T-cell (primary cell): ENCODE results near the gene YAF2. TPM values are rescaled to one million over a fixed set of nuclear protein-coding genes. Genes with fewer than 3 reads are reported as not detected.

Experiments
- ATAC-seq, 4 experiments: fragments of 200-7000 bp in 3 of 4; fragments of 150-1000 bp in 1 of 4; cut with Tn5 transposase; replicated peaks in 1 of 4; 1 replicate in 3 of 4; 2 replicates in 1 of 4; pipeline ENCODE4 v1.10.0; 2021; ENCODE audit warnings: moderate library complexity in 3 of 4, mild to moderate bottlenecking in 2 of 4, moderate number of reproducible peaks in 1 of 4
- CTCF ChIA-PET, 2 donors: fragments of 300-600 bp; sonication (Branson Sonifier 250); formaldehyde crosslinking; loops; one replicate each; lab custom pipeline; 2022; ENCODE audit warnings: antibody characterized with exemption in 2 of 2; lab: Charles Lee
- POLR2A ChIA-PET, 2 donors: fragments of 300-600 bp; sonication (Branson Sonifier 250); formaldehyde crosslinking; loops; one replicate each; lab custom pipeline; 2022; ENCODE audit warnings: antibody characterized with exemption in 2 of 2; lab: Charles Lee
- DNase-seq, 35 experiments: peaks; one replicate each; pipeline versions ENCODE4 v3.0.0 to v3.0.0-alpha.2; 2013 to 2023
- H3K27ac ChIP-seq: one replicate; pipeline ENCODE4 v1.5.1; 2013; ENCODE audit warnings: low read length
- H3K27me3 ChIP-seq, 2 experiments: replicated peaks in 1 of 2; 1 replicate in 1 of 2; 2 replicates in 1 of 2; pipeline versions ENCODE4 v1.6.1 to v1.7.0; 2013; ENCODE audit warnings: low read length in 1 of 2, mixed read lengths in 1 of 2; ENCODE audit not compliant: control insufficient read depth in 2 of 2, insufficient read depth in 2 of 2; ENCODE audit errors: extremely low read depth in 1 of 2
- H3K36me3 ChIP-seq, 2 donors: 1 replicate in 1 of 2; 2 replicates in 1 of 2; pipeline versions ENCODE4 v1.6.1 to v1.7.0; 2013; ENCODE audit warnings: low read length in 1 of 2; ENCODE audit not compliant: control insufficient read depth in 2 of 2, insufficient read depth in 1 of 2; ENCODE audit errors: extremely low read depth in 1 of 2
- H3K4me1 ChIP-seq, 2 experiments: 1 replicate in 1 of 2; 2 replicates in 1 of 2; pipeline versions ENCODE4 v1.6.1 to v1.7.0; 2013; ENCODE audit warnings: low read length in 2 of 2, mixed read lengths in 1 of 2; ENCODE audit not compliant: insufficient read depth in 2 of 2, control insufficient read depth in 1 of 2; ENCODE audit errors: extremely low read depth in 1 of 2
- H3K4me3 ChIP-seq, 2 donors: 1 replicate in 1 of 2; 2 replicates in 1 of 2; pipeline versions ENCODE4 v1.5.1 to v1.7.0; 2013; ENCODE audit warnings: mild to moderate bottlenecking in 2 of 2, low read length in 1 of 2, moderate library complexity in 1 of 2; ENCODE audit not compliant: control insufficient read depth in 1 of 2; ENCODE audit errors: extremely low read depth in 1 of 2
- H3K9me3 ChIP-seq: 2 replicates; pipeline ENCODE4 v1.7.0; 2013
- H3K27ac Mint-ChIP-seq, 2 donors: one replicate each; pipeline ENCODE4 v1.8.0; 2020 to 2021; ENCODE audit warnings: mild to moderate bottlenecking in 2 of 2, mixed read lengths in 2 of 2
- H3K27me3 Mint-ChIP-seq, 2 donors: one replicate each; pipeline ENCODE4 v1.8.0; 2021 to 2022; ENCODE audit warnings: mixed read lengths in 2 of 2
- H3K36me3 Mint-ChIP-seq: one replicate; pipeline ENCODE4 v1.8.0; 2021; ENCODE audit warnings: mixed read lengths
- H3K4me1 Mint-ChIP-seq, 3 donors: one replicate each; pipeline ENCODE4 v1.8.0; 2020 to 2022; ENCODE audit warnings: mixed read lengths in 3 of 3, mild to moderate bottlenecking in 1 of 3
- H3K4me3 Mint-ChIP-seq, 3 donors: one replicate each; pipeline ENCODE4 v1.8.0; 2020 to 2022; ENCODE audit warnings: mild to moderate bottlenecking in 3 of 3, mixed read lengths in 3 of 3, moderate library complexity in 3 of 3
- H3K9me3 Mint-ChIP-seq, 3 donors: one replicate each; pipeline ENCODE4 v1.8.0; 2020 to 2022; ENCODE audit warnings: mixed read lengths in 3 of 3
- WGBS: methylation state at CpG from one replicate; pipeline ENCODE4 v1.1.5; 2013; ENCODE audit warnings: missing lambda C conversion rate; ENCODE audit not compliant: insufficient coverage; 5-methylcytosine and 5-hydroxymethylcytosine counted together
- total RNA-seq, 35 experiments: library from RNA in 6 of 35; stranded (reverse) in 6 of 35; fragments of 120-200 nt in 1 of 35; gene quantifications; one replicate each; pipeline versions ENCODE4 v1.2.1 to v1.2.4 and lab custom pipeline; 2013 to 2026

The YAF2 gene
- total RNA-seq, 5 donors from 2014 or later (not counting 1 experiment from before 2014, with no cell fraction given) = 37.8 to 68.3 (median 43.6) TPM

DNA sequence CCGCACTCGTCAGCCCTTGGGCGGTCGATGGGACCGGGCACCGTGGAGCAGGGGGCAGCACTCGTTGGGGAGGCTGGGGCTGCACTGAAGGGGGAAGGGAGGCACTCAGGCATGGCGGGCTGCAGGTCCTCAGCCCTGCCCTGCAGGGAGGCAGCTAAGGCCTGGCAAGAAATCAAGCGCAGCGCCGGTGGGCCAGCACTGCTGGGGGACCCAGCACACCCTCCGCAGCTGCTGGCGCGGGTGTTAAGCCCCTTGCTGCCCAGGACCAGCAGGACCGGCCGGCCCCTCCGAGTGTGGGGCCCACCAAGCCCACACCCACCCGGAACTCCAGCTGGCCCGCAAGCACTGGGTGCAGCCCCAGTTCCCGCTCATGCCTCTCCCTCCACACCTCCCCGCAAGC is 35.7 kb upstream of the YAF2 start:
- H3K4me1 Mint-ChIP-seq = peaks cover 0 to 7% (median 0%) of the 10 kb centered on the region in 3 donors
- CTCF ChIA-PET = no interaction called here
- Histone ChIP-seq H3K27ac (no peak overlapping the region), H3K4me1 (no peaks in the 10 kb centered on the region), H3K36me3 (no peaks in the 10 kb centered on the region), H3K4me3 (no peak overlapping the region), H3K9me3 (no peaks in the 10 kb centered on the region), H3K27me3 (peaks cover 0 to 11% of the 10 kb centered on the region in 2 experiments)
- H3K36me3 Mint-ChIP-seq = no peaks in the 10 kb centered on the region
- POLR2A ChIA-PET = no interaction called here
- peaks cover 4 to 7% of the 10 kb centered on the region in 2 donors for H3K27me3 Mint-ChIP-seq
- DNase-seq (no peak), ATAC-seq (no peak)
- WGBS = 97% methylated on average over 15 of the region's 21 CpGs
- H3K27ac Mint-ChIP-seq = no peak overlapping the region
- H3K9me3 Mint-ChIP-seq = peaks cover 0 to 7% (median 0%) of the 10 kb centered on the region in 3 donors
- no peak overlapping the region for H3K4me3 Mint-ChIP-seq

DNA sequence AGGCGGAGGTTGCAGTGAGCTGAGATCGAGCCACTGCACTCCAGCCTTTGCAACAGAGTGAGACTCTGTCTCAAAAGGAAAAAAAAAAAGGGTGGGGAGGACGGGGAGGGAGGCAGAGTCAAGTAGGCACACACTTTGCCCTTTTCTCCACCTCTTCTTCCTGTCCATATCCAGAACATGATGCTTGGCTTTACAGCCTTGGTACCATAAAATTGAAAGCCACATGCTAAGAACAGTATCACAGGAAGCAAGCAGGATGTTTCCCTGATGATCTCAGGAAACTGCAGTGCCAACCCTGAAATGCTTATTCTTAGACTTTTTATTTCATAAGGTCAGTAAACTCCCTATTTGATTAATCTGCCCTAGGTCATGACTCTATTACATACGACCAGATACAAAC is 32.5 kb upstream of the YAF2 start:
- CTCF ChIA-PET = no interaction called here
- peaks cover 0 to 7% (median 0%) of the 10 kb centered on the region in 3 donors for H3K9me3 Mint-ChIP-seq
- ATAC-seq (no peak), DNase-seq (no peak)
- no peak overlapping the region for H3K27ac ChIP-seq
- no peak overlapping the region for H3K27ac Mint-ChIP-seq
- H3K27me3 ChIP-seq = peaks cover 0 to 19% of the 10 kb centered on the region in 2 experiments
- peaks cover 4 to 6% of the 10 kb centered on the region in 2 donors for H3K27me3 Mint-ChIP-seq
- H3K36me3 Mint-ChIP-seq = no peaks in the 10 kb centered on the region
- no peak overlapping the region for H3K4me3 Mint-ChIP-seq
- H3K4me3 ChIP-seq = no peak overlapping the region
- WGBS = 64% methylated on average over 2 of the region's 4 CpGs
- H3K36me3 ChIP-seq = no peaks in the 10 kb centered on the region
- H3K9me3 ChIP-seq = no peaks in the 10 kb centered on the region
- POLR2A ChIA-PET = no interaction called here
- peaks cover 0 to 8% (median 0%) of the 10 kb centered on the region in 3 donors for H3K4me1 Mint-ChIP-seq
- no peaks in the 10 kb centered on the region for H3K4me1 ChIP-seq

DNA sequence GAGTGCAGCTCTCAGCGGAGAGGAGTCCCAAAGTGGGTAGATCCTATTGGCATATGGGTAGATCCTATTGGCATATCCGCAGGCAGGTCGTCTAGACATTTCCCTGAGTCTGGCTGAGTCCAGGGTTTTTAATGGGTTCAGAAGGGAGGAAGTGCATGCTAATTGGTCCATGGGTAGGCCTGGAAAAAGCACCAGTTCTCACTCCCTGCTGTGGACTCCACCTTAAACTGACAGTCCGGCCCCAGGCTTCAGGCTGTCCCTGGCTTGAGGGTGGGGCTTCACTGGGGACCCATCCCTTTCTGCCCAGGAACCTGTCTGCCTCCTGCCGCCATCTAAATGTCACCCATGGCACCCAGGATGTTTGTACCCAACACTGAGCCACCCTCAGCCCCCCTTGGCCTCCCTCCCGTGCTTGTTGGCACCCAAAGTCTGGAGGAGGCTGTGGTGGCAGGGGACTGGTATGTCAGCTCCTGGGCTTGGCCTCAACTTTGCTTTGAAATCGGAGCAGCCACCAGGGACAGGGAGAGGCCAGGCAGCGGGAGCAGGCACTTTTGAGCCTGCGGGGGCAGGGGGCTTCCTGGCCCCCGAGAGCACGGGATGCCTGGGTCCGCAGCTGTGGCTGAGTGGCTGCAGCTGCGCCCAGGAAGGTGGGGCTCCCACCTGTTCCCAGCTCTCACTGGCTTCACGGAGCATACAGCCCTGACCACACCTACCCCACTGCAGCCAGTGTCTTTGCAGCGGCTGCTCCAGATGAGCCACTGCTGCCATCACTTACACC is 29.6 kb upstream of the YAF2 start:
- H3K4me3 Mint-ChIP-seq = no peak overlapping the region
- ATAC-seq (no peak), DNase-seq (no peak)
- Histone ChIP-seq H3K27me3 (peaks cover 0 to 18% of the 10 kb centered on the region in 2 experiments), H3K4me3 (no peak overlapping the region), H3K27ac (no peak overlapping the region), H3K4me1 (no peaks in the 10 kb centered on the region), H3K36me3 (no peaks in the 10 kb centered on the region), H3K9me3 (no peaks in the 10 kb centered on the region)
- CTCF ChIA-PET = no interaction called here
- no peaks in the 10 kb centered on the region for H3K36me3 Mint-ChIP-seq
- H3K4me1 Mint-ChIP-seq = peaks cover 4 to 12% (median 8%) of the 10 kb centered on the region in 3 donors
- WGBS = 88% methylated on average over 9 of the region's 15 CpGs
- no peak overlapping the region for H3K27ac Mint-ChIP-seq
- H3K27me3 Mint-ChIP-seq = peaks cover 2 to 3% of the 10 kb centered on the region in 2 donors
- POLR2A ChIA-PET = interaction anchor here in 1 of 2 donors (0.5 kb wide), 1 partner anchor 80 kb away, joined by 6 read pairs; no protein-coding TSS in a partner anchor
- peaks cover 0 to 2% (median 0%) of the 10 kb centered on the region in 3 donors for H3K9me3 Mint-ChIP-seq

DNA sequence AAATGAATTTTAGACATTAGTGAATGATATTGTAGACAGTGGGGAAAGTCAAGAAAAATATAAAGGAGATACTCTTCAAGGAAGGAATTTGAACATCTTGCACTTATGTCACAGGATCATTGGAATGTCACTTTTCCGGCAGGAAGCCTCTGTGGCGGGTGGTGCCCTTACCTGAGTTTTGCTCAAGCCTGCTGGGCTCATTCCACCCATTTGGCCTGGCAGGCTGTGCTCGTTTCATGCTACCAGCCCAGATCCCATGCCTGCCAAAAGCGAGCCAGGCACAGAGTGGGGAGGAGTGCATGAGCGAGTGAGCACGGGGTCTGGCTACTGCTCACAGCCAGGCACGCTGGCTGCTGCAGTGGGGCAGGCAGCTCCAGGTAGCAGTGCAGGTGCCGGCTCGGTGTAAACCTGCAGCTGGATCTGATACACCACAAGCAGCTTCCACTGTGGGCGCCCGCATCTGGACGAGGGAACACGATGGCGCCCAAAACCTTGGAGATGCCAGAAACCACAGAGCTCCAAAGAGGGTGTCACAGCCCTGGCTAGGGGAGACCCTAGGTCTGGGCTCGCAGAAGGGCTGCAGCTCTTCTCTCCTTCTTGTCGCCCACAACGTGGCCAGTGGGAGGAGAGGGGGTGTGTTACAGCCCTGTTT is 28.7 kb upstream of the YAF2 start:
- H3K4me3 Mint-ChIP-seq = no peak overlapping the region
- H3K27me3 Mint-ChIP-seq = no peaks in the 10 kb centered on the region
- DNase-seq (no peak), ATAC-seq (no peak)
- H3K36me3 Mint-ChIP-seq = no peaks in the 10 kb centered on the region
- no peaks in the 10 kb centered on the region for H3K9me3 Mint-ChIP-seq
- H3K4me1 ChIP-seq = no peaks in the 10 kb centered on the region
- H3K9me3 ChIP-seq = no peaks in the 10 kb centered on the region
- POLR2A ChIA-PET = no interaction called here
- no peak overlapping the region for H3K4me3 ChIP-seq
- H3K36me3 ChIP-seq = no peaks in the 10 kb centered on the region
- H3K27ac ChIP-seq = no peak overlapping the region
- WGBS = 98% methylated on average over 13 of the region's 17 CpGs
- CTCF ChIA-PET = no interaction called here
- H3K27me3 ChIP-seq = peaks cover 0 to 12% of the 10 kb centered on the region in 2 experiments
- H3K27ac Mint-ChIP-seq = no peak overlapping the region
- peaks cover 4 to 12% (median 8%) of the 10 kb centered on the region in 3 donors for H3K4me1 Mint-ChIP-seq

DNA sequence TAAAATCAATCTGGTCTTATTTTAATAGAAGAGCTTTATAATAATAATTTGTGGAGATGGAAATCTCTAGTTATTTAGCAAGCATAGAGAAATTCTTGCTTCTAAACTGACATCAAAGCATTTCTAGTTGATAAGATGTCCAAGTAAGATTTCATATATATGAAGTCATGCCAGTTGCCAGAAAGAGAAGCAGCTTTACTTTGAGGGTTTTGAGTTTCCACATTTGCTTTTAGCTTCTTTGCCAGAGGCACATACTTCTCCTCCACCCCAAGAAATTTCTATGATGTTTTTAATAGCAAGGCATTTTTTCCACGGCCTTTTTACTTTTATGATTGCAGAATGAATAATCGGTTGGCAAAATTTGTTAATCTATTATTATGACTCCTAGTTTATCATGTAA is 24.2 kb upstream of the YAF2 start:
- no peak overlapping the region for H3K4me3 ChIP-seq
- no peak for DNase-seq
- no peaks in the 10 kb centered on the region for H3K9me3 ChIP-seq
- H3K27me3 Mint-ChIP-seq = peaks cover 0 to 1% of the 10 kb centered on the region in 2 donors
- no peak overlapping the region for H3K4me3 Mint-ChIP-seq
- peaks cover 0 to under 1% of the 10 kb centered on the region in 2 experiments for H3K27me3 ChIP-seq
- no peak overlapping the region for H3K27ac ChIP-seq
- H3K4me1 Mint-ChIP-seq = peaks cover 4 to 8% (median 7%) of the 10 kb centered on the region in 3 donors
- no peaks in the 10 kb centered on the region for H3K4me1 ChIP-seq
- no CpG with 5 or more reads among the region's 2 CpGs for WGBS
- ChIA-PET CTCF (interaction anchor here in 1 of 2 donors (0.5 kb wide), 1 partner anchor 44 kb away, joined by 3 read pairs; no protein-coding TSS in a partner anchor), POLR2A (interaction anchor here in 1 of 2 donors (0.6 kb wide), 1 partner anchor 30 kb away, joined by 6 read pairs; no protein-coding TSS in a partner anchor)
- H3K36me3 ChIP-seq = no peaks in the 10 kb centered on the region
- no peak overlapping the region for H3K27ac Mint-ChIP-seq
- no peaks in the 10 kb centered on the region for H3K9me3 Mint-ChIP-seq
- no peak for ATAC-seq
- peaks cover under 1% of the 10 kb centered on the region for H3K36me3 Mint-ChIP-seq

DNA sequence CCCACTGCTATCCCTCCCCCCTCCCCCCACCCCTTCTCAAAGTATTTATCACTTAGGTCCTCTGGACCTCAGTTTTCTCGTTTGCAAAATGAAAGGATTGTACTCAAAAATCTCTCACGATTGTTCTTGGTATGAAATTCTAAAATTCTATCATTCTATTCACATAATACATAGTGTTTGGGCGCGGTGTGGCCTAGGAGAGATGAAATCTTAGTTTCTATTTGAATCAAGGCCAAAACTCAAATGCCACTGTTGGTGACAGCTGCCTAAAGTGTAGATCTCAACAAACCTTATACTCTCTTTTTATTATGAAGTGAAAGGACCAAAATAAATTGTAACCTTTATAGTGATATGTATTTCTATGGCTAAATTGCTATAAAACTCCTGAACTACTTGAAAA is 23.7 kb upstream of the YAF2 start:
- Histone ChIP-seq H3K27me3 (no peaks in the 10 kb centered on the region), H3K4me1 (no peaks in the 10 kb centered on the region), H3K36me3 (no peaks in the 10 kb centered on the region), H3K9me3 (no peaks in the 10 kb centered on the region), H3K4me3 (no peak overlapping the region), H3K27ac (no peak overlapping the region)
- Mint-ChIP-seq H3K27me3 (peaks cover 0 to 3% of the 10 kb centered on the region in 2 donors), H3K27ac (no peak overlapping the region), H3K4me3 (no peak overlapping the region), H3K9me3 (no peaks in the 10 kb centered on the region), H3K4me1 (peaks cover 4 to 8% (median 7%) of the 10 kb centered on the region in 3 donors), H3K36me3 (peaks cover 3% of the 10 kb centered on the region)
- WGBS = no CpG with 5 or more reads among the region's 4 CpGs
- ChIA-PET POLR2A (no interaction called here), CTCF (interaction anchor here in 1 of 2 donors (0.5 kb wide), 1 partner anchor 43 kb away, joined by 3 read pairs; no protein-coding TSS in a partner anchor)
- ATAC-seq (no peak), DNase-seq (no peak)
